Kidney epithelial cell (primary cell): Measurements from ENCODE around the gene MYO3B. TPM values are rescaled to one million over a fixed set of nuclear protein-coding genes. Genes with fewer than 3 reads are reported as not detected.
"Not testable (repeated sequence)": the region's sequence is repeated elsewhere in the genome, so short reads cannot be mapped to it uniquely, and the experiment has no call there.

Experiments
- DNase-seq: peaks from one replicate; pipeline ENCODE4 v3.0.0-alpha.2; 2010; ENCODE audit warnings: low read depth
- H3K27me3 ChIP-seq: 2 replicates; pipeline ENCODE4 v1.6.0; 2011; ENCODE audit warnings: low read length; ENCODE audit not compliant: control insufficient read depth, insufficient read depth
- H3K36me3 ChIP-seq: 2 replicates; pipeline ENCODE4 v1.5.1; 2011; ENCODE audit warnings: low read length; ENCODE audit not compliant: control insufficient read depth, insufficient read depth
- H3K4me3 ChIP-seq: 2 replicates; pipeline ENCODE4 v1.5.1; 2011; ENCODE audit warnings: low read depth, mild to moderate bottlenecking, control low read depth, low read length
- CTCF ChIP-seq: IDR thresholded peaks from 2 replicates; pipeline ENCODE4 v1.5.1; 2011; ENCODE audit warnings: mild to moderate bottlenecking, moderate library complexity, low read length, control low read depth, inconsistent platforms; ENCODE audit not compliant: insufficient read depth, poor library complexity, severe bottlenecking
- total RNA-seq: library from RNA; depleted of rRNA; stranded (reverse); fragments of >200 nt; gene quantifications from 2 replicates; pipeline ENCODE4 v1.2.3, GENCODE V29; 2015

The MYO3B gene
- total RNA-seq, 1 donor from 2014 or later: 1.1 TPM

DNA sequence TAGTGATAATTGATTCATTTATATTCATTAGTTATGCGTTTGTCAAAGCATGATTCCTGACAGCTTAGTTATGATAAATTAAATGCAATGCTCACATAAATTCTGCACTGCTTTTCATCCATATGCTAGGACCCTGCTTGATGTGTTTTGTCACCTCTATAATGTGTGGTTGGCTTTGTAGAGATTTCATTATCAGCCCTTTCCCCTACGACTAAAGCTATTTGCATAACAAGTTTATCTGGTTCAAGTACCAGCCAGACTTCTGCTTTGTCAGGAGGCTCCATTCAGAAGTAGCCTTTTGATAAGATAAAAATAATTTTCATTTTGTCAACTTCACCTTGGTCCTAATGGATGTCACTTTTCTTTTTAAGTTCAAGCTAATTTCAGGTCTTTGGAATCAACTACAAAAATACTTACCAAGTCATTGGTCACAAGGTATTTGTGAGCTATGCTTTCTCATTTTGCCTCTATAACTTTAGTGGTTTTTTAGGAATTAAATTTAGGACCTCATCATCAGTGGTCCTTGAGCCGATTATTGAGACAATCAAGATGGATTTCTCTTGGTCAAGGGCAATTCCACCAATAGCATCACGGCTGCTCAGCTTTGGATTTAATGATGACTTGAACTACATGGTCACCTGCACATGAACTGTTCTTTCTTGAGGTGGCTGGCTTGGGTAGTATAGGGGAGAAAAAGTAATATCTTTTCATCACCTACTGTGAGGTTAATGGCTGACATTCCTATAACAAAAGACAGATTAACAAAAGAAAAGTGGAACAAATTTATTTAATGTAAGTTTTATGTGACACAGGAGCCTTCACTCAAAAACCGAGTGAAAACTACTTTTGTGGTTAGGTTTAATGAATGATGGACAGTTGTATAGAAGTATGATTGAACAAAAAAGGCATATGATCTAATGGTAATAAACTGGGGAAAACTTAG is 162.1 kb downstream of the MYO3B start:
- Histone ChIP-seq H3K27me3 (no peaks in the 10 kb centered on the region), H3K36me3 (no peaks in the 10 kb centered on the region), H3K4me3 (no peak overlapping the region)
- no peak for DNase-seq
- no peak for TF ChIP-seq CTCF

DNA sequence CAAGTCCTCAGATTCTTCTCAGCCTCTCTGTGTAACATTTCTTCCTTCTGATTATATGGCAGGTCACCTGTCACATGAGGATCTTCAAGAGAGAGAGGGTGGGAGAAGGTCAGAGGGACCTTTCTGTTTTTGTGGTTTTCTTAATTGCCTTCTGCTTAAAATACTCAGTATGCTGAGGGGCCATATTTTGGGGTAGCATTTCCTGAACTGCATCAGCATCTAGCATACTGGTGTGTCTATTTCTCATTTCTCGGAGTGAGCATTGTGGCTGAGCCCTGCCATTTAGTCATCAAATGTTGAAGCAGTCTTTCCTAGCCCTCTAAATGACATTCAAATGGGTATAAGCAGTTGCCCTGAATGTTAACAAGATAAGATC is 162.7 kb downstream of the MYO3B start:
- H3K4me3 ChIP-seq: no peak overlapping the region
- H3K27me3 ChIP-seq: no peaks in the 10 kb centered on the region
- no peaks in the 10 kb centered on the region for H3K36me3 ChIP-seq
- no peak for TF ChIP-seq CTCF
- no peak for DNase-seq

DNA sequence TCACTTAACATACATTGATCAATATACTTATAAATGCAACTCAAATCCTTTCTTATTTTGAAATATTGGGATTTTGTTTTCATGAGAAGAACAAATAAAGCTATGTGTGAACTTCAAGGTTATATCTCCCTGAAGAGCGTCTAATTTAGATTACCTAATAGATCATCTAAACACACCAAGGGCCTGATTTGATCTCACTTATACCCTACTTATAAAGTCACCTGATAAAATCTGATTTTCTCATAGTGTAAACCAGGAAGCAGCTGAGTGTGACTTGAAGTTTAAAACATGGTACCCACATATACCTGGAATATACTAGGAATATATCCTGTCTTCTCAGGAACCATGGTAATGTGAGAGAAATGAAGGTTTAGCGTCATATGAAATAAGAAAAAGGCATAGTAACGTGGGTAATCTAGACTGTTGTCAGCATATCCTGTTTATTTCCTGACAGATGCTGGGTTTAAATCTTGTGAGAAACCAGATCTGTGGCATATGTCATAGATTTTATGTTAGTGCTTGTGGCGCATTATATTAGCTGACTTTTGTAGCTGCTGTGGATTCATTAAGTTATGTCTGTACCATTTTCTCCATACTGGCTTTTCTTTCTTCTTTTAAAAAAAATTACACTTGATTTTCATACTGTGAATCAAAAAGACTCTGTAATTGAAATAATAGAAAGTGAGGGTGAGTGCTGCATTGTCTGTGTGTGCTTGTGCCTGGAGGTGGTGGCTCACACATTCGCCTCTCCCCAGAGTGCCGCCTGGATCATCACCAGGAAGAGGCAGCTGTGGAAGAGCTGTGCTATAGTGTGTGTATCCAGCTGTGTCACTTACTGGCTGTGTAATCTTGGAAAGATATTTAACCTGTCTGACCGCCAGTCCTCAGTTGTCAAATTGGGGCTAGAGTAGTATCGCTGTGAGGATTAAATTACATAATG is 164.0 kb downstream of the MYO3B start:
- Histone ChIP-seq H3K4me3 (no peak overlapping the region), H3K36me3 (no peaks in the 10 kb centered on the region), H3K27me3 (no peaks in the 10 kb centered on the region)
- no peak for DNase-seq
- no peak for TF ChIP-seq CTCF

- no peaks in the 10 kb centered on the region for H3K36me3 ChIP-seq
- TF ChIP-seq CTCF: no peak
- no peak for DNase-seq
- no peak overlapping the region for H3K4me3 ChIP-seq
- no peaks in the 10 kb centered on the region for H3K27me3 ChIP-seq
These were observed 166.9 kb downstream of the MYO3B start for GRCh38 chr2:170344663-170345346.

DNA sequence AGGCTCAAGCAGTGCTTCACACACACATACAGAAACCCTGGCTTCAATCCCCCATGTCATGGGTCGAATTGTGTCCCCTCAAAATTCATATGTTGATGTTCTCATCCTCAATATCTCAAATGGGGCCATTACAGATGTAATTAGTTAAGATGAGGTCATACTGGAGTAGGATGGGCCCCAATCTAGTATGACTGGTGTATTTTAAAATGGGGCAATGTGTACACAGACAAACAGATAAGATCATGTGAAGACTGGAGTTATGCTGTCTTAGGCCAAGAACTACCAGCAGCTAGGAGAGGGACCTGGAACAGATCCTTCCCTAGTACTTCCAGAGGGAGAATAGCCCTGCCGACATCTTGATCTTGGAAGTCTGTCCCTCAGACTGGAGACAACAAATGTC is 167.7 kb downstream of the MYO3B start:
- DNase-seq: no peak
- TF ChIP-seq CTCF: no peak
- Histone ChIP-seq H3K4me3 (no peak overlapping the region), H3K27me3 (no peaks in the 10 kb centered on the region), H3K36me3 (no peaks in the 10 kb centered on the region)

DNA sequence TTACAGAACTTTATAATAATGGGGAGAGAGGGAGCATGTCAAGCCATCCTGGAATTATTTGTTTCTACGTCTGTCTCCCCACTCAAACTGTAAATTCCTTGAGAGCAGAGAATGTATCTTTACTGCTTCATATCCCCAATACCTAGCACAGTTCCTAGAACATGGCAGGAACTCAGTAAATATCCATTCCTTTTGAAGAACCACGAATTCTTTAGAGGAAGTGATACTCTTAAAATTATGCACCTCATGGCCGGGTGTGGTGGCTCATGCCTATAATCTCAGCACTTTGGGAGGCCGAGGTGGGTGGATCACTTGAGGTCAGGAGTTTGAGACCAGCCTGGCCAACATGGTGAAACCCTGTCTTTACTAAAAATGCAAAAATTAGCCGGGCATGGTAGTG is 171.3 kb downstream of the MYO3B start:
- not testable (repeated sequence) for DNase-seq, H3K36me3 ChIP-seq, H3K4me3 ChIP-seq, H3K27me3 ChIP-seq
